ES-I3 (cell line): Measurements from ENCODE around the gene CCM2.

ENCODE experiments used
- H3K36me3 ChIP-seq: 2 replicates; pipeline ENCODE4 v1.6.1; 2013; ENCODE audit warnings: mild to moderate bottlenecking, low read length, control low read depth, moderate library complexity; ENCODE audit not compliant: insufficient read depth
- H3K4me1 ChIP-seq: 2 replicates; pipeline ENCODE4 v1.6.1; 2013; ENCODE audit warnings: mild to moderate bottlenecking, control low read depth, low read length; ENCODE audit not compliant: insufficient read depth
- H3K9ac ChIP-seq: 2 replicates; pipeline ENCODE4 v1.6.1; 2013; ENCODE audit warnings: low read depth, mild to moderate bottlenecking, low read length, moderate library complexity
- H3K9me3 ChIP-seq: 2 replicates; pipeline ENCODE4 v1.6.1; 2013; ENCODE audit warnings: mild to moderate bottlenecking, low read length, moderate library complexity; ENCODE audit not compliant: control insufficient read depth, insufficient read depth

CCM2 gene

DNA sequence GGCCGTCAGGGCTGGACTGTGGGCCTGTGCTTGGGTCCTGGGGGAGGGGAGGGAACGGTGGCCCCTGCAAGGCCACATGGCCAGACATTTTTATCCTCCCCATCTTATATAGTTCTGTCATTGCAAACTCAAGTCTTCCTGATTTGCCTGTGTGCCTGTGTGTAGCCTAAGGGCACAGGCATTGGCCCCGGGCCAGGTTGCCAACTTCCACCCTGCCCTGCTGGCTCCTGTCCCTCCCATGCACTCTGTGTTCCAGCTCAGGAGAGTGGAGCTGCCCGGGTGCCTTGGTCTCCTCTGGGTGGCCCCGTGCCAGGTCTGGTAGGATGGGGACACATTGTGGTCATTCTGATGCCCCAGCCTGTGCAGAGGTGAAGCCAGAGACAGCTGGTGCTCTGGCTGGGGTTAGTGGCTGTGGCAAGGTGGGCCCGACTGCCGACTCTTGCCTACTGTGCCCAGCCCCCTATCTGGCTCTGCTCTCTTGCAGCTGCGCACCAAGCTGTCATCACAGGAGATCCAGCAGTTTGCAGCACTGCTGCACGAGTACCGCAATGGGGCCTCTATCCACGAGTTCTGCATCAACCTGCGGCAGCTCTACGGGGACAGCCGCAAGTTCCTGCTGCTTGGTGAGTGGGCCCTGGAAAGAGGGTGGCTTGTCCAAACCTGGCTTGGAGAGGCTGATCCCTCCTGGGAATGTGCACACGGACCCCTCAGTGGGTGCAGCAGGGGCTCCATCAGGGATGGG is 74.0 kb downstream of the CCM2 start:
- Histone ChIP-seq H3K9me3 (no peaks in the 10 kb centered on the region), H3K4me1 (peaks cover 19% of the 10 kb centered on the region), H3K9ac (no peak overlapping the region), H3K36me3 (0 out of 2 replicates have a peak, but pooled peaks cover 3% of the 10 kb centered on the region)

GRCh38 chr7:45074528-45075354 is 74.7 kb downstream of the CCM2 start:
- Histone ChIP-seq H3K36me3 (0 out of 2 replicates have a peak, but pooled peaks cover 3% of the 10 kb centered on the region), H3K4me1 (peaks cover 19% of the 10 kb centered on the region), H3K9ac (no peak overlapping the region), H3K9me3 (no peaks in the 10 kb centered on the region)

- Histone ChIP-seq H3K36me3 (0 out of 2 replicates have a peak, but pooled peaks cover 3% of the 10 kb centered on the region), H3K9ac (no peak overlapping the region), H3K4me1 (peaks cover 19% of the 10 kb centered on the region), H3K9me3 (no peaks in the 10 kb centered on the region)
Observed at GRCh38 chr7:45075355-45075644, 75.3 kb downstream of the CCM2 start.

DNA sequence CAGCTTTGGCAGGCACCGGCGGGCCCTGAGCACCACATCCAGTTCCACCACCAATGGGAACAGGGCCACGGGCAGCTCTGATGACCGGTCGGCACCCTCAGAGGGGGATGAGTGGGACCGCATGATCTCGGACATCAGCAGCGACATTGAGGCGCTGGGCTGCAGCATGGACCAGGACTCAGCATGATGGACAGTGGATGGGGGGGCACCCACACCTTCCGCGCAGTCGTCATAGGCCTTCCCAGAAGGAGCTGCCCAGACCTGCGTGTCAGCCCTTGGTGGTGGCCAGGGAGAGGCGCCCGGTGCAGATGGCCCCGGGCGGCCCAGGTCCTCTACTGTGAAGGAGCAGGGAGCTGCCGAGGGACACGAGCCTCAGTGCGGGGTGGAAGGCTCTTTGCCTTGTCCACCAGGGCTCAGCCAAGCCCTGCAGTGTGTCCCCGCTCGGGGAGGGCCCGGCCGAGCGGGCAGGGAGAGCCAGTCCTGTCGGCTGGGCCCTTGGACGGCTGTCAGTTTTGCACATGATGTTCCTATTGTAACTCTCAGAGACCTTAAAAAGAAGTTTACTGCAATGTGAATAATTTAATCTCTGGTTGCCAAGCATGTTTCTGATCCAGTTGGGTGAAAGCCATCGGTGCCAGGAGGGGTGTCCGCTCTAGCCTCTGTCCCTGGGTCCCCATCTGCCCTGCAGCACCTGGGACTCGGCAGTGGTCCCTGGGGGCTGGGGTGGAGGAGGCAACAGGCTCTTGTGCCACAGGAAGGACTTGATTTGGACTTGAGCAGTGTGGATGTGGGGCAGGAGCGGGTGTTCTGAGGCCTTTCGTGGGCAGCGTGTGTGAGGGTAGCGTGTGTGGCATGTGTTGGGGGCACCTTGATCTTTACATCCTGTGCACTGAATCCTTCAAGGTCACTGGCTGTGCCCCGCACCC is 76.1 kb downstream of the CCM2 start:
- H3K36me3 ChIP-seq: 0 out of 2 replicates have a peak, but pooled peaks cover 3% of the 10 kb centered on the region
- peaks cover 19% of the 10 kb centered on the region for H3K4me1 ChIP-seq
- no peak overlapping the region for H3K9ac ChIP-seq
- no peaks in the 10 kb centered on the region for H3K9me3 ChIP-seq

- 0 out of 2 replicates have a peak, but pooled peaks cover 3% of the 10 kb centered on the region for H3K36me3 ChIP-seq
- H3K4me1 ChIP-seq: peaks cover 16% of the 10 kb centered on the region
- no peak overlapping the region for H3K9ac ChIP-seq
- no peaks in the 10 kb centered on the region for H3K9me3 ChIP-seq
Observed at GRCh38 chr7:45076946-45077345, 76.9 kb downstream of the CCM2 start.

GRCh38 chr7:45077579-45077978 is 77.6 kb downstream of the CCM2 start:
- Histone ChIP-seq H3K4me1 (peaks cover 10% of the 10 kb centered on the region; the same call in 1 of the 2 replicates), H3K9me3 (no peaks in the 10 kb centered on the region), H3K9ac (no peak overlapping the region), H3K36me3 (0 out of 2 replicates have a peak, but pooled peaks cover 3% of the 10 kb centered on the region)

DNA sequence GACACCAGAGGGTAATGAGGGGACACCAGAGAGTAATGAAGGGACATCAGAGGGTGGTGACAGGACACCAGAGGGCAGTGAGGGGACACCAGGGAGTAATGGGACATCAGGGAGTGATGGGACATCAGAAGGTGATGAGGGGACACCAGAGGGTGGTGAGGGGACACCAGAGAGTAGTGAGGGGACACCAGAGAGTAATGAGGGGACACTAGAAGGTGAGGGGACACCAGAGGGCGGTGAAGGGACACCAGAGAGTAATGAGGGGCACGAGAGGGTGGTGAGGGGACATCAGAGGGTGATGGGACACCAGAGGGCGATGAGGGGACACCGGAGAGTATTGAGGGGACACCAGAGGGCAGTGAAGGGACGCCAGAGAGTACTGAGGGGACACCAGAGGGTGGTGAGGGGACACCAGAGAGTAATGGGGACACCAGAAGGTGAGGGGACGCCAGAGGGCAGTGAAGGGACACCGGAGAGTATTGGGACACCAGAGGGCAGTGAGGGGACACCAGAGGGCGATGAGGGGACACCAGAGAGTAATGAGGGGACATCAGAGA is 78.2 kb downstream of the CCM2 start:
- H3K36me3 ChIP-seq: 0 out of 2 replicates have a peak, but pooled peaks cover 3% of the 10 kb centered on the region
- no peaks in the 10 kb centered on the region for H3K9me3 ChIP-seq
- peaks cover 4% of the 10 kb centered on the region; the same call in 1 of the 2 replicates for H3K4me1 ChIP-seq
- no peak overlapping the region for H3K9ac ChIP-seq

GRCh38 chr7:45080265-45080957 is 80.4 kb downstream of the CCM2 start:
- H3K4me1 ChIP-seq: no peaks in the 10 kb centered on the region
- H3K36me3 ChIP-seq: 0 out of 2 replicates have a peak, but pooled peaks cover 3% of the 10 kb centered on the region
- H3K9ac ChIP-seq: no peak overlapping the region
- no peaks in the 10 kb centered on the region for H3K9me3 ChIP-seq

DNA sequence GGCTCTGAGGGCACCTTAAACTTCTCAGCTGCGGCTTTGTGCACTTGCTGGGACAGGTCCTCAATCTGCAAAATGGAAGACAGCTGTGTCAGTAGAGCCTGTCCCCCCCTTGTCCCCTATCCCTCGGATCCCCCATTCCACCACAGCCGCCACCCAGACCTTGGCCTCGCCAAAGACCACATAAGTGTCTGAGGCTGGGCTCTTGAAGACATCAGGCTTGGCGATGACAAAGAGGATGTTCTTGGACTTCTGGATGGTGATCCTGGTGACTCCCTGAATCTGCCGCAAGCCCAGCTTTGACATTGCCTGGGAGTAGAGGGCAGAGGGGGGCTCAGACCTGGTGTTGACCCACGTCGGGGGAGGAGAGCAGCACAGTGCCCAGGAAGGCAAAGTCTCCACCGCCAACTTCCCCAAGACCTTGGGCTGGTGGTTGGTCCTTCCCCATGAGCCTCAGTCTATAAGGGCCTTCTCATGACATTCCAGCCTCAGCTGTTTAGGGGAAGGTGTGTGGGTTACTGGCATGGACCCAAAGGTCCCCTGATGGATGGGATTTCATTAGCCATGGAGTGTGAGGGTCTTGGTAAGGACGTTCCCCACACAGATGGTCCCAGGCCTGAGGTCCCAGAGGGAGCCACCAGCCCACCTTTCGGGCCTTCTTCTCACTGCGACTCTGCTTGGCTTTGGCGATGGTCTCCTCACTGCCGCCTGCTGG is 81.1 kb downstream of the CCM2 start:
- Histone ChIP-seq H3K9me3 (no peaks in the 10 kb centered on the region), H3K9ac (no peak overlapping the region), H3K36me3 (0 out of 2 replicates have a peak, but pooled peaks cover 3% of the 10 kb centered on the region), H3K4me1 (no peaks in the 10 kb centered on the region)

GRCh38 chr7:45081670-45081974 is 81.6 kb downstream of the CCM2 start:
- 0 out of 2 replicates have a peak, but pooled peaks cover 3% of the 10 kb centered on the region for H3K36me3 ChIP-seq
- H3K9me3 ChIP-seq: no peaks in the 10 kb centered on the region
- no peak overlapping the region for H3K9ac ChIP-seq
- H3K4me1 ChIP-seq: no peaks in the 10 kb centered on the region

GRCh38 chr7:45082031-45082830 is 82.2 kb downstream of the CCM2 start:
- Histone ChIP-seq H3K36me3 (0 out of 2 replicates have a peak, but pooled peaks cover 3% of the 10 kb centered on the region), H3K9me3 (no peaks in the 10 kb centered on the region), H3K4me1 (no peaks in the 10 kb centered on the region), H3K9ac (no peak overlapping the region)

DNA sequence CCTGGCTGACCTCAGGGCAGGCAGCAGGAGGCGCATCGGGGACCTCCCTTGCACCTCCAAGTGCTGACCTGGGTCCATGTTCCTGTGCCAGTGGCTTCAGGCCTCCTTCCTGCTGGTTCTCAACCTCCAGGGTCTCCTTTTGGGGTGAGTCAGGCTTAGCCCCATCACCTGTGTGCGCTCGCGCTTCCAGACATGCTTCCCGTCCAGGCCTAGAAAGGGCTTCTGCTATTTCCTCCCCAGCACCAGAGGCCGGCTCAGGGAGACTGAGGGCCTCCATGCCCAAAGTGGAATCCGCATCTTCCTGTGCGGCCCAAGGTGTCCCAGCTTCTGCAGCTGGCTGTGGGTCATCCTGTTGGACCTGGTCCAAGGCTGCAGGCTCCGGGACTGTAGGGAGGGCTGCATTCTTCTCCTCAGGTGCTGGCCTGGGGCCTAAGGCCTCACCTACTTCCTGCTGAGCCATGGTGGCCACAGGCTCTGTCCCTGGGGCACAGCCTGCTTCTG is 82.9 kb downstream of the CCM2 start:
- Histone ChIP-seq H3K9ac (no peak overlapping the region), H3K36me3 (no peaks in the 10 kb centered on the region), H3K4me1 (no peaks in the 10 kb centered on the region), H3K9me3 (no peaks in the 10 kb centered on the region)
